ENCODE measurements around the gene CNEP1R1.

The CNEP1R1 gene

GRCh38 chr16:50015631-50016030 is 9.4 kb upstream of the CNEP1R1 start:
- TF ChIP-seq POLR2AphosphoS5 (IDR thresholded peaks at IDR 0.05; ENCODE audit: low read depth) (no peak), REST (IDR thresholded peaks at IDR 0.05; ENCODE audit: insufficient replicate concordance, low read depth) (no peak), GABPA (IDR thresholded peaks at IDR 0.05; ENCODE audit: low read depth) (no peak), SPI1 (IDR thresholded peaks at IDR 0.05; ENCODE audit: borderline replicate concordance, low read depth) (no peak), CTCF (IDR thresholded peaks at IDR 0.05; ENCODE audit: insufficient read depth, low read length) (no peak)
- Histone ChIP-seq H3K4me3 (replicated peaks; ENCODE audit: insufficient read depth, low read length) (no peak overlapping the region), H3K27ac (replicated peaks) (no peak overlapping the region), H3K27me3 (ENCODE audit: insufficient read depth, poor library complexity, severe bottlenecking) (no peaks in the 10 kb centered on the region)
- no peak for DNase-seq (ENCODE audit: low read depth in 1 of 2, low spot score in 1 of 2)

GRCh38 chr16:50017553-50017952 is 7.5 kb upstream of the CNEP1R1 start:
- Histone ChIP-seq H3K27ac (replicated peaks) (no peak overlapping the region), H3K4me3 (replicated peaks; ENCODE audit: insufficient read depth, low read length) (no peak overlapping the region)

GRCh38 chr16:50021544-50021943 is 3.5 kb upstream of the CNEP1R1 start:
- peak in 1 of 2 experiments; percentile 31 for DNase-seq (ENCODE audit: low read depth in 1 of 2, low spot score in 1 of 2)

More at GRCh38 chr16:50017553-50017952, 7.5 kb upstream of the CNEP1R1 start:
- no peak for DNase-seq (ENCODE audit: low read depth in 1 of 2, low spot score in 1 of 2)
- TF ChIP-seq CTCF (IDR thresholded peaks at IDR 0.05; ENCODE audit: insufficient read depth, low read length) (no peak), REST (IDR thresholded peaks at IDR 0.05; ENCODE audit: insufficient replicate concordance, low read depth) (no peak), GABPA (IDR thresholded peaks at IDR 0.05; ENCODE audit: low read depth) (no peak), POLR2AphosphoS5 (IDR thresholded peaks at IDR 0.05; ENCODE audit: low read depth) (no peak), SPI1 (IDR thresholded peaks at IDR 0.05; ENCODE audit: borderline replicate concordance, low read depth) (no peak)
- H3K27me3 ChIP-seq (ENCODE audit: insufficient read depth, poor library complexity, severe bottlenecking): no peaks in the 10 kb centered on the region

More at GRCh38 chr16:50021544-50021943, 3.5 kb upstream of the CNEP1R1 start:
- Histone ChIP-seq H3K27me3 (ENCODE audit: insufficient read depth, poor library complexity, severe bottlenecking) (no peaks in the 10 kb centered on the region), H3K4me3 (replicated peaks; ENCODE audit: insufficient read depth, low read length) (no peak overlapping the region), H3K27ac (replicated peaks) (no peak overlapping the region)
- no peak for TF ChIP-seq SPI1 (IDR thresholded peaks at IDR 0.05; ENCODE audit: borderline replicate concordance, low read depth)
- TF ChIP-seq POLR2AphosphoS5 (IDR thresholded peaks at IDR 0.05; ENCODE audit: low read depth): no peak
- peak; percentile 5 for TF ChIP-seq CTCF (IDR thresholded peaks at IDR 0.05; ENCODE audit: insufficient read depth, low read length)
- no peak for TF ChIP-seq REST (IDR thresholded peaks at IDR 0.05; ENCODE audit: insufficient replicate concordance, low read depth)
- TF ChIP-seq GABPA (IDR thresholded peaks at IDR 0.05; ENCODE audit: low read depth): no peak

Measured in HL-60 (cell line).